ENCODE measurements around the gene DDX43. TPM values are rescaled to one million over a fixed set of nuclear protein-coding genes. Genes with fewer than 3 reads are reported as not detected.

Gene DDX43
- total RNA-seq, 2 donors from 2014 or later: 0.16 TPM; not detected in 1

DNA sequence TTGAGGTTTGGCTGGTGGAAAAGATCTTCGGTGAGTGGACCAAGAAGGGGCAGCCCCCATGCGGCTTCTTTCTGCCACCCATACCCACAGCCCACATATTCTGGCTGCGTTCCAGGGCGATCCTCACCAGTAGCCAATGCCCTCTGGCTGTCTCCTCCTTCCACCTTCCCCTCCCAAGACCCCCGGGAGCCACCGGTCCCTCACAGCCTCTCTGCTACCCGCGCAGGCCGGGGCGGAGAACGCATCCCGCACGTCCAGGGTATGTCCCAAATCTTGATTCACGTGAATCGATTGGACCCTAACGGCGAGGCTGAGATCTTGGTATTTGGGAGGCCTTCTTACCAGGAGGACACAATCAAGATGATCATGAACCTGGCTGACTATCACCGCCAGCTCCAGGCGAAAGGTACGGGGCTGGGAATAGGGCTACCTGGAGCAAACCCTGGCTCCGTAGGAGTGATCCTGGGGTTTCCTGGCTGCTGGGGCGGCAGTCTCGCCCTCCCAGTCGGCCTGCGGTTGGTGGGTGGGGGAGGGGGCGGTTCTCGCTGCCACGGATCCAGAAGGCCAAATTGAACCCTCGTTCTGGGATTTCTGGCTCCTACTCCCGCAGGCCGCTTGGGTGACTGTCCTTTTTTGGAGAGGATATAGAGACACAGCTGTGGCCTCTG lies 31.6 kb upstream of the DDX43 start:
- no peak overlapping the region for H3K9ac ChIP-seq (ENCODE audit: low read depth in 2 of 2, low read length in 2 of 2)
- no peak for DNase-seq
- no peaks in the 10 kb centered on the region for H3K4me1 ChIP-seq
- no peaks in the 10 kb centered on the region for H3K9me3 ChIP-seq
- TF ChIP-seq, protein P1, sequence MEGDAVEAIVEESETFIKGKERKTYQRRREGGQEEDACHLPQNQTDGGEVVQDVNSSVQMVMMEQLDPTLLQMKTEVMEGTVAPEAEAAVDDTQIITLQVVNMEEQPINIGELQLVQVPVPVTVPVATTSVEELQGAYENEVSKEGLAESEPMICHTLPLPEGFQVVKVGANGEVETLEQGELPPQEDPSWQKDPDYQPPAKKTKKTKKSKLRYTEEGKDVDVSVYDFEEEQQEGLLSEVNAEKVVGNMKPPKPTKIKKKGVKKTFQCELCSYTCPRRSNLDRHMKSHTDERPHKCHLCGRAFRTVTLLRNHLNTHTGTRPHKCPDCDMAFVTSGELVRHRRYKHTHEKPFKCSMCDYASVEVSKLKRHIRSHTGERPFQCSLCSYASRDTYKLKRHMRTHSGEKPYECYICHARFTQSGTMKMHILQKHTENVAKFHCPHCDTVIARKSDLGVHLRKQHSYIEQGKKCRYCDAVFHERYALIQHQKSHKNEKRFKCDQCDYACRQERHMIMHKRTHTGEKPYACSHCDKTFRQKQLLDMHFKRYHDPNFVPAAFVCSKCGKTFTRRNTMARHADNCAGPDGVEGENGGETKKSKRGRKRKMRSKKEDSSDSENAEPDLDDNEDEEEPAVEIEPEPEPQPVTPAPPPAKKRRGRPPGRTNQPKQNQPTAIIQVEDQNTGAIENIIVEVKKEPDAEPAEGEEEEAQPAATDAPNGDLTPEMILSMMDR (IDR thresholded peaks at IDR 0.05): no peak
- H3K27ac ChIP-seq: no peak overlapping the region
- H3K27me3 ChIP-seq: no peaks in the 10 kb centered on the region
- H3K4me3 ChIP-seq: no peak overlapping the region
- no peaks in the 10 kb centered on the region for H3K36me3 ChIP-seq
- intact Hi-C loops (cut with DNase I): no loop called here

DNA sequence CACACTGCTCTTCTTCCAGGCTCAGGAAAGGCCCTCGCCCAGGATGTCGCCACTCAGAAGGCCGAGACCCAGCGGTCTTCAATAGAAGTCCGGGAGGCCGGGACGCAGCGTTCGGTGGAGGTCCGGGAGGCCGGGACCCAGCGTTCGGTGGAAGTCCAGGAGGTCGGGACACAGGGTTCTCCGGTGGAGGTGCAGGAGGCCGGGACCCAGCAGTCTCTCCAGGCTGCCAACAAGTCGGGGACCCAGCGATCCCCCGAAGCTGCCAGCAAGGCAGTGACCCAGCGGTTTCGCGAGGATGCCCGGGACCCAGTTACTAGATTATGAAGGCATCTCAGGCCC lies 31.1 kb upstream of the DDX43 start:
- H3K36me3 ChIP-seq: no peaks in the 10 kb centered on the region
- TF ChIP-seq, protein P1 (IDR thresholded peaks at IDR 0.05): no peak
- H3K4me1 ChIP-seq: no peaks in the 10 kb centered on the region
- H3K9me3 ChIP-seq: no peaks in the 10 kb centered on the region
- H3K27me3 ChIP-seq: no peaks in the 10 kb centered on the region
- H3K9ac ChIP-seq (ENCODE audit: low read depth in 2 of 2, low read length in 2 of 2): no peak overlapping the region
- intact Hi-C loops (cut with DNase I): no loop called here
- DNase-seq: no peak
- no peak overlapping the region for H3K27ac ChIP-seq
- H3K4me3 ChIP-seq: no peak overlapping the region

DNA sequence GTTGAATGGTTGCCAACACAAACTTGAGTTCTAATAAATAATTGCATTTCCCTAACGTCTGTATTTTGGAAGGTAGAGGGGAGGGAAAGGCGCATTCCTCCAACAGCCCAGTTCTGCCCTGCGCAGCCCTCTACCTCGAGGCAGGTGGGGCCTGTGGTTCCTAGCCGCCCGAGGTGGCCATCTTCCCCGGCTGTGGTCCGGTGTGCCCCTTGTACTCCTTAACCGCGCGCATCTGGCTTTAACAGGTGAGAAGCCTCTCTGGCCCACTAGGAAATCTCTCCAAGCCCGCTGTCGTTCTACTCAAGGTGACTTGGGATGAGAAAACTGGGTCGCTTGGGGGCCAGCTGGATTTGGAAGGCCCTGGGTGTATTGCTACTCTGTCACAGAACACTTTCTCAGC lies 30.5 kb upstream of the DDX43 start:
- TF ChIP-seq, protein P1 (IDR thresholded peaks at IDR 0.05): no peak

DNA sequence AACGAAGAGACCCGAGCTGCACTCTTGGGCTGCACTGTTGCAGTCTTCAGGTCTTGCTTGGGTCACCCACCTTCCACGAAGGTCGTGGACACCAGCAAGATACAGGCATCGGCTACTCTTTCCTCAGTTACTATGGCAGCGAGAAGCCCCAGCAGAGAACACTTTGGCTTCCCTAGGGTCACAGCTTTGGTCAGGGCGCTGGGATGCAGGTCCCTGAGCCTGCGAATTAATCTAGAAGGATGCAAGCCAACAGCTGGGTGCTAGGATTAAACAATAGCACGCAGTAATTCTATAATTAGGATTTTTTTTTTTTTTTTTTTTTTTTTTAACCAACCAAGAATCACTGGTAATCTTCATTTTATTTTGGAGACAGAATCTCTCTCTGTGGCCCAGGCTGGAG lies 30.1 kb upstream of the DDX43 start:
- Histone ChIP-seq H3K9me3 (no peaks in the 10 kb centered on the region), H3K27ac (no peak overlapping the region), H3K4me3 (no peak overlapping the region), H3K27me3 (no peaks in the 10 kb centered on the region), H3K9ac (ENCODE audit: low read depth in 2 of 2, low read length in 2 of 2) (no peak overlapping the region), H3K4me1 (no peaks in the 10 kb centered on the region), H3K36me3 (no peaks in the 10 kb centered on the region)
- TF ChIP-seq, protein P1 (IDR thresholded peaks at IDR 0.05): no peak
- DNase-seq: no peak
- intact Hi-C loops (cut with DNase I): no loop called here

More for the DNA sequence above, 30.5 kb upstream of the DDX43 start:
- H3K4me3 ChIP-seq: no peak overlapping the region
- intact Hi-C loops (cut with DNase I): no loop called here
- no peak overlapping the region for H3K9ac ChIP-seq (ENCODE audit: low read depth in 2 of 2, low read length in 2 of 2)
- H3K4me1 ChIP-seq: no peaks in the 10 kb centered on the region
- no peaks in the 10 kb centered on the region for H3K36me3 ChIP-seq
- no peaks in the 10 kb centered on the region for H3K27me3 ChIP-seq
- no peaks in the 10 kb centered on the region for H3K9me3 ChIP-seq
- no peak overlapping the region for H3K27ac ChIP-seq
- no peak for DNase-seq

DNA sequence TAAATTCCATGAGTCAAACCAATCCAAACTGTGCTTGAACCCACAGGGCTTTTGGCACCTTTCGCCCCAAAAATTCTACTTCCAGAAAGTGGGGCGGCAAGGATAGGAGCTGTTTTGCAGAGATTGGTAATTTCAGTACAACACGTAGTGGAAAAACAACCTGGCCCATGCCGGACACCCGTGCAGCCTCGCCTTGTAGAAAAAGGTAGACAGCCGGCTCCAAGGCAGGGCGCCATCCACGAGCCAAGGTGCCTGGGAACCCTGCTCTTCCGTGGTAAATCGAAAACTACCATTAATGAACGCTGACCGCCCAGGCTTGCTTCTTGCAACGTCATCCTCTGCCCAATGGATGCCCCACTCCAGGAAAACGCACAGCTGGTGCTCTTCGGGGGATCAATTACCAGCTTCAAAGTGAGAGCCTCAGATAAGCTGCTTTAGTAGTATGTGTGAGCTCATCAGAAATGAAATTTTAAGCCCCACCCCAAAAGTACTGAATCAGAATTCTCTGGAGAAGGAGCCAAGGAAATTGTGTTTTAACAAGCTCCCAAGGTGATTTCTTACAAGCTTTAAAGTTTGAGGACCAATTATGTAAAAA lies 26.8 kb upstream of the DDX43 start:
- Histone ChIP-seq H3K36me3 (no peaks in the 10 kb centered on the region), H3K9ac (ENCODE audit: low read depth in 2 of 2, low read length in 2 of 2) (no peak overlapping the region), H3K9me3 (no peaks in the 10 kb centered on the region), H3K4me3 (no peak overlapping the region), H3K4me1 (no peaks in the 10 kb centered on the region), H3K27me3 (no peaks in the 10 kb centered on the region), H3K27ac (no peak overlapping the region)
- no peak for DNase-seq
- intact Hi-C loops (cut with DNase I): no loop called here
- TF ChIP-seq, protein P1 (IDR thresholded peaks at IDR 0.05): no peak
